ENCODE results near the gene CD58. TPM values are rescaled to one million over a fixed set of nuclear protein-coding genes. Genes with fewer than 3 reads are reported as not detected.

Gene CD58
- total and polyA plus RNA-seq, 9 of the 15 experiments (the other 6 are each of a cell fraction or from before 2014, with no cell fraction given), result 18.1 to 113 (median 37.4) TPM

GRCh38 chr1:116493484-116494352 lies 77.1 kb downstream of the CD58 start:
- ChIA-PET CTCF (ENCODE audit: low intra/inter-chr PET ratio) (interaction anchor here (1.2 kb wide), 1 partner anchor 354 kb away, joined by 3 read pairs; no protein-coding TSS in a partner anchor), POLR2A (interaction anchor here (0.6 to 3.4 kb wide), 7 partner anchors 10 to 399 kb away, joined by 3 to 10 read pairs (median 4); no protein-coding TSS in a partner anchor)
- H3K4me3 ChIP-seq, result no peak overlapping the region
- H3K79me2 ChIP-seq (ENCODE audit: control insufficient read depth, insufficient read depth, low read length), result no peaks in the 10 kb centered on the region
- no TSS peak for BruUV-seq (replicated peaks)
- H3K9me1 ChIP-seq (ENCODE audit: control insufficient read depth, insufficient read depth, low read length), result no peaks in the 10 kb centered on the region
- DNase-seq (ENCODE audit: extremely low read depth in 1 of 4, low spot score in 3 of 4), result no peak
- no peak overlapping the region for H3K27ac ChIP-seq (ENCODE audit: extremely low read depth, low read depth, low read length)
- H3K27me3 ChIP-seq (ENCODE audit: control insufficient read depth in 2 of 2, insufficient read depth in 2 of 2, low read length in 2 of 2), result no peaks in the 10 kb centered on the region; a peak in 1 of 5 replicates
- no peak overlapping the region for H3K4me2 ChIP-seq (ENCODE audit: insufficient read depth, low read length)
- FAIRE-seq, result no peak
- H2AFZ ChIP-seq (ENCODE audit: low read depth, low read length), result no peak overlapping the region
- H3K9me3 ChIP-seq (replicated peaks; ENCODE audit: control insufficient read depth, insufficient read depth, low read depth, low read length), result no peaks in the 10 kb centered on the region
- TF ChIP-seq COPS2 (conservative IDR thresholded peaks at IDR 0.05), result no peak
- no peak for TF ChIP-seq ZSCAN32 (CRISPR knock-in tag; IDR thresholded peaks at IDR 0.05)
- TF ChIP-seq NBN (IDR thresholded peaks at IDR 0.05; ENCODE audit: low read depth), result no peak
- TF ChIP-seq SPI1 (IDR thresholded peaks at IDR 0.05; ENCODE audit: borderline replicate concordance, low read depth, low read length), result peak; percentile 61; the same call in 1 of the 2 replicates
- no peak for TF ChIP-seq ZNF444 (CRISPR knock-in tag; IDR thresholded peaks at IDR 0.05)
- TF ChIP-seq, protein P1, sequence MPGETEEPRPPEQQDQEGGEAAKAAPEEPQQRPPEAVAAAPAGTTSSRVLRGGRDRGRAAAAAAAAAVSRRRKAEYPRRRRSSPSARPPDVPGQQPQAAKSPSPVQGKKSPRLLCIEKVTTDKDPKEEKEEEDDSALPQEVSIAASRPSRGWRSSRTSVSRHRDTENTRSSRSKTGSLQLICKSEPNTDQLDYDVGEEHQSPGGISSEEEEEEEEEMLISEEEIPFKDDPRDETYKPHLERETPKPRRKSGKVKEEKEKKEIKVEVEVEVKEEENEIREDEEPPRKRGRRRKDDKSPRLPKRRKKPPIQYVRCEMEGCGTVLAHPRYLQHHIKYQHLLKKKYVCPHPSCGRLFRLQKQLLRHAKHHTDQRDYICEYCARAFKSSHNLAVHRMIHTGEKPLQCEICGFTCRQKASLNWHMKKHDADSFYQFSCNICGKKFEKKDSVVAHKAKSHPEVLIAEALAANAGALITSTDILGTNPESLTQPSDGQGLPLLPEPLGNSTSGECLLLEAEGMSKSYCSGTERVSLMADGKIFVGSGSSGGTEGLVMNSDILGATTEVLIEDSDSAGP (CRISPR knock-in tag; IDR thresholded peaks at IDR 0.05), result no peak
- no peak for ATAC-seq
- peak overlapping the region in 1 of 2 experiments; percentile 72; a peak in 2 of 4 replicates for H3K9ac ChIP-seq (ENCODE audit: insufficient read depth in 1 of 2, low read depth in 2 of 2, low read length in 2 of 2)
- H3K4me1 ChIP-seq (replicated peaks in 1 of 2; ENCODE audit: control insufficient read depth in 2 of 2, insufficient read depth in 2 of 2, low read length in 2 of 2), result peaks cover 14 to 27% of the 10 kb centered on the region in 2 experiments
- H3K36me3 ChIP-seq (ENCODE audit: control insufficient read depth, insufficient read depth, low read length), result no peaks in the 10 kb centered on the region
- 81% methylated on average over 28 of the region's 29 CpGs for WGBS (ENCODE audit: insufficient coverage, low coverage, missing lambda C conversion rate)
- in situ Hi-C loops (cut with MboI), result no loop called here
- no peaks in the 10 kb centered on the region for H4K20me1 ChIP-seq (replicated peaks; ENCODE audit: control insufficient read depth, insufficient read depth, low read length)
- intact Hi-C loops (cut with micrococcal nuclease), result loop anchor here (10.0 kb wide), 1 partner anchor 259 kb away; no protein-coding TSS in a partner anchor
